Germinal center (tissue), 1 donor: ENCODE measurements around the gene IL16.
"Not testable (repeated sequence)": the region's sequence is repeated elsewhere in the genome, so short reads cannot be mapped to it uniquely, and the experiment has no call there.

Source experiments
- DNase-seq: peaks from one replicate; pipeline ENCODE4 v3.0.0; 2012; ENCODE audit warnings: mixed read lengths, low spot score

Gene IL16

DNA sequence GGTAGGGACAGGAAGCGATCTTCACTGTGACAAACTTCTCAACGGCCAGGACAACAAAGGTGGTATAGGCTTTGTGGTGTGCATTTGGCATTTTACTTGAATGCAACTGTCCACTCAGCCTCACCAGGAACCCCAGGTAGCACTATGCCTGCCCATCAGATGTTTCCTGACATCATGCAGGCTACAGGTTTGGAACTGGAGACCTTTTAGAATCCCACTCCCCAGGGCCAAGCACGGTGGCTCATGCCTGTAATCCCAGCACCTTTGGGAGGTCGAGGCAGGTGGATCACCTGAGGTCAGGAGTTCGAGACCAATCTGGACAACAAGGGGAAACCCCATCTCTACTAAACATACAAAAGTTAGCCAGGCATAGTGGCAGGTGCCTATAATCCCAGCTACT, 117.7 kb downstream of the IL16 start:
- DNase-seq: no peak

GRCh38 chr15:81315452-81316175, 118.9 kb downstream of the IL16 start:
- no peak for DNase-seq

GRCh38 chr15:81316267-81316666, 119.6 kb downstream of the IL16 start:
- no peak for DNase-seq

GRCh38 chr15:81317642-81318017, 121.0 kb downstream of the IL16 start:
- DNase-seq: no peak

GRCh38 chr15:81321667-81322066, 125.0 kb downstream of the IL16 start:
- no peak for DNase-seq

GRCh38 chr15:81322676-81323253, 126.1 kb downstream of the IL16 start:
- DNase-seq: no peak

DNA sequence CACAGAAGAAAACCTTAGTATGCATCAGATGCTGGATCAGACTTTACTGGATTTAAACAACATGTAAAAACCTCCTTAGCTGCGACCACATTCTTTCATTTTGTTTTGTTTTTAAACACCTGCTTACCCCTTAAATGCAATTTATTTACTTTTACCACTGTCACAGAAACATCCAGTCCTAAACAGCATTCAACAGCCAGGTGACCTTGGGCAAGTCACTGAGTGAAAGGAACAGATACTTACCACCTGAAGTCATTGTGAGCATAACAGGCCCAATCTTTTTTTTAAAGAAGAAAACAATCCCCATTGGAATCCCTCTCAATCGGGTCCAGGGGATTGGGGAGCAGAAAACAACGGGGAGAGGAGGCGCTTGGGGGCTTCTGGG, 126.9 kb downstream of the IL16 start:
- no peak for DNase-seq

DNA sequence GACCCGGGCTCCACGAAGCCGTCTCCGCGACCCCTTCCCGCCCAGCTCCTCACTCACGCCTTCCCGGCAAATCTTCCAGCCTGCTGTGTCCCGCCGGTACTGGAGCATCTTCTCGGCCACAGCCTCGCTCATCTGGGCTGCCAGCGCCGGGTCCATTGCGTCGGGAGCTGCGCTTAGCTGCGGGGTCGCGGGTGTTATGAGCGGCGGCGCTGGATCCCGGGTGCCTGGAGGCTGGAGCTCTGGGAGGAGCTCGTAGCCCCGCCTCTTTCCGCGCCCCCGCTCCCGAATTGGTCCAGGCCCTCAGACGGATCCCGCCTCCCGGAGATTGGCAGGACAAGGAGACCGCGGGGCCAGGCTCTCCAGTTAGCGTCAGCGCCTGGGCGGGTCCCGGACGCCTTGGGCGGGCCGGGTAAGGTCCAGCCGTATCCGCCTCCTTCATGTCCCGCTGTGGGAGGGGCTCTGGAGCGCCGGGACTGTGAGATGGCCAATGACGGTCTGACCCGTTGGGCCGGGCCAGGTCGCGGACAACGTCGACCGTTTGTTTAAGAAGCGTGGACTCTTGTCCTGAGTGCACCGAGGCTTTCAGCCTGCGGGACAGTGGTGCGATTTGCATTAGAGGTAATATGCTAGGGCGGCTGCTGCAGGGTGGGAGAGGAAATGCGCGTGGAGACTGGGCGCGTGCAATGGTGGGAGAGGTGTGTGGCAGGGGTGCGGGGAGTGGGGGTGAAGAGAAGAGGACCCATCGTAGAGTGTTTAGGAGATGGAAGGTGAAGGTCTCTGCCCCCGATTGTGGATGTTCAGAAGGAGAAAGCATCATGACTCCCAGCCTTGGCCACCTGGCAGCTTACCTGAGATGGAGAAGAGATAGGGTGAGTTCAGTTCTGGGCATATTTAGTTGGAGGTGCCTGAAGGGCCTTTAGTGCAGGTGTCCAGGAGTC, 127.5 kb downstream of the IL16 start, which contains the start of gene STARD5:
Gene STARD5 (minus strand): TSS at position 198 of the 938 bp plus-strand sequence. CDS start 42 bp downstream, at position 156.
- peak; percentile 95 for DNase-seq

- DNase-seq: no peak
Measured at GRCh38 chr15:81326466-81327212, 130.0 kb downstream of the IL16 start.

GRCh38 chr15:81327516-81327915, 130.8 kb downstream of the IL16 start:
- no peak for DNase-seq

DNA sequence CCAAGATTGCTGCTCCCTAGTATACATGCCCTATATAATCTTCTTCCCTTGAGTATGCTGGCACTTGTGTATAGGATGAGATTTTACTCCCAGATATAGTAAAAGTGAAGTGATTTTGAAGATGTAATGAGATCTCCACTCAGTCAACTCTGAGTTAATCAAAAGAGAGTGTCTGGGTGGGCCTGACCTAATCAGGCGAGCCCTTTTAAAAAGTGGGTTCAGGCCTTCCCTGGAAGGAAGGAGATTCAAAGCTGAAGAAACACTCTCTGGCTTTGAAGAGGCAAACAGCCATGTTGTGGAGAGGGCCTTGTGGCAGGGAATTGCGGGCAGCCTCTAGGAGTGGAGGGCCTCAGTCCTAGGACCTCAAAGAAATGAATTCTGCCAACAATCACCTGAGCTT, 132.8 kb downstream of the IL16 start:
- DNase-seq: no peak

GRCh38 chr15:81330366-81331090, 133.8 kb downstream of the IL16 start:
- no peak for DNase-seq

DNA sequence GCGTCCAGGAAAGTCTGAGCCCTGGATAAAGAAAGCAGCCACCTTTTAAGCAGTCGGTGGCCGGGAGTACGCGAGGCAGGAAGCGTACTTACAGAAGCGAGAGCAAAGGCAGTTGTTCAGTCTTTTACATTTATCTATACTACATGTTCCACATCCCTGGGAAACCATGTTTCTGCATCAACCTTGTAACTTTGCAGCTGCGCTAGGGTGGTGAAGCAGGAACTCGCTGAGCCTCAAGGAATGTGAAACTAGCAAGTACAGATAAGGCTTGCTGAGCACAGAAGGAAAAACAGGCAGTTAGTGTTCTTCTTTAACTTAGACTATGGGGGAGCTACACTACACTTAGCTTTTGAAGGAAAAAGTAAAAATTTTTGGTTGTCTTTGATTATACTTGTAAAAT, 134.5 kb downstream of the IL16 start:
- not testable (repeated sequence) for DNase-seq

DNA sequence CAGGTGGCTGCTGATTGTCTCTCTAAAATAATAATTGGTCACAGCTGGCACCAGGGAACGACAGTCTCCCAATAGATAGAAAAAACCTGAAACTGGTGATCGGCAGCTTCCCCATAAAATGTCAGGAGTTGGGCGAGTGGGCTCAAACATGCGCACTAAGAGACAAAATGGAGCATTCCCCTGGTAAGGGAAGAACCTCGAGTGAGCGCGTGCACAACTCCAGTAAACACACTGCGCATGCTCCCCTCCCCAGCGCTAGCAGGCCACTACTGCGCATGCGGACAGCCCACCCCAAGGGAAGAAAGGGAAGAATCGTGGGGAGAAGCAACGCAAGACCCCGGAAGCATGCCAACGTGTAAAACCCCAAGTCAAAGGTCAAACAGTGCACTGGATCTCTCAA, 134.9 kb downstream of the IL16 start:
- no peak for DNase-seq

DNA sequence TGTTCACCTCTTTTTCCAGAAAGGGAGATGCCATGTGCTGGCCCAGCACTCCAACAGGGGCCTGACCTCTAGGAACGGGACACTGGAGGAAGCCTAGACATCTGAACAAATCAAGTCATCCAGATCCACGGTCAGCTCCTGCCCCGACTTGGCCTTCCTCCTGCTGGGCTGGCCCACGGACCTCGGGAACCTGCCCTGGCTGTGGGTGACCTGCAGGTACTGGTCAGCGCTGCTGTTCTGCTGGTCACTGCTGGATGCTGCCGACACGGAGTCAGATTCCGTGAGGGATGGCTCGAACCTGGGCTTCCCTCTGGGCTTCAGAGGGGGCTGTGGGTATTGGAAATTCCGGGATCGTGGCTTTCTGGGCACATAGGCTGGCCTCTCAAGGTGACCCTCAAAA, 135.6 kb downstream of the IL16 start:
- DNase-seq: no peak

DNA sequence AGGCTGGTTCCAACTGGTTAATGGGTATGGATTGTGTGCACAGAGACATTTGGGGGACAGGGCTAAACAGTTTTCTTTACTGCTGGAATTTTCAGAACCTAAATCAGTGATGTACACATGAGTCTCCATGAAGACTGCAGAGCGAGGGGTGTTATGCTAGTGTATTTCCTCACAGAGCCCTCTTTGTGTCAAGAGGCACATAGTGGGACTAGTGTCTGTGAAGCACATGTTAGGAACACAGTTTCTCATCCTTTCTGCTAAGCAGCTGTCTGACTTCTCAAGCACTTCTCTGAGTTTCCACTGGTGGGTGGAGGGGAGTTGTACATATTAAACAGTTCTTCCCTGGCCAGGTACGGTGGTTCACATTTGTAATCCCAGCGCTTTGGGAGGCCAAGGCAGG, 136.7 kb downstream of the IL16 start:
- DNase-seq: no peak

DNA sequence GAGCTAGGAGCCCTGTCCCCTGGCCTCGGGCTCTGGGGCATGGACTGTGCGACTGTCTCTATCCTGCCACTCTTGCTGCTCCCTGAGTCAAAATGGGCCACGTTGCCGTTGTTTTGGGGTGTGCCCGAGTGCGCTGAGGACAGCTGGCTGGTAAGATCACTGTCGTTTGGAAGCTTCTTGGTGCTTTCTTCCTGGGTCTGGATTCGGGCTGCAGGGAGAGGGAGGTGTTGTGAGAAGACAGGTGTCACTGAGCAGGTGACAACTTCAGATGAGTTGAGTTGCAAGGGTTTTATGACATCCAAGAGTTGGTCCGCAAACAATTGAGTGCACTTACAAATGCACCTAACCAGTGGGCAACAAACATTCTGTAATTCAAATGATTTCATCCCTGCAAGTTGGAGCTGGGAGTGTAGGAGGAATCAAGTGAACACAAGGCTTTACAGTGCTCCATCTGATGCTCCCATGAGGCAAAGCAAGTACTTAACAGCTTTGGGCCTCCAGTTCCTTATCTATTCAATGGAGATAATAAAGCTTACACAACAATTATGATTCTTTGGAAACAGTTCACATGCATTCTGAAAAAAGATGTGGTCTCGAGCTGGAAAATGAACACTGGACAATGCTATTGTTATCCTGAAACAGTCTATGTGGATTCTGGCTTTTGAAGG, 138.2 kb downstream of the IL16 start:
- DNase-seq: no peak

DNA sequence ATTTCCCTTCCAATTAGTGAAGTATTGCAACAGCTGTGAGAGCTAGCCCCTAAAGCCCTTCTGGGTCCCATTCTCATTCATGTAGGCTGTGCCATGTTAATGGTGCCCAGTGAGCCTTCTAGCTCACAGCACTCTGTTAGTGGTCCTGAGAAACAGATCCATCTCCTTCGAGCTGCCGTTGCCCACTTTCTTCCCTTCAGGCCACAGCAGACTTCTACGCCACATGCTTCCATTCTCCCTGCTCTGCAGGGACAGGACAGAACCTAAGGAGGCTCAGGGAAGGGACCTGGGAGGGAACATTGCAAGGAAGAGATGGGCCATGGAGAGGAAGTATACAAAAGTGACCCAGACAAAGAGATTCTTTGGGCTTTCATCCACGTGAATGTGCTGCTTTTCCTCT, 139.0 kb downstream of the IL16 start:
- no peak for DNase-seq

DNA sequence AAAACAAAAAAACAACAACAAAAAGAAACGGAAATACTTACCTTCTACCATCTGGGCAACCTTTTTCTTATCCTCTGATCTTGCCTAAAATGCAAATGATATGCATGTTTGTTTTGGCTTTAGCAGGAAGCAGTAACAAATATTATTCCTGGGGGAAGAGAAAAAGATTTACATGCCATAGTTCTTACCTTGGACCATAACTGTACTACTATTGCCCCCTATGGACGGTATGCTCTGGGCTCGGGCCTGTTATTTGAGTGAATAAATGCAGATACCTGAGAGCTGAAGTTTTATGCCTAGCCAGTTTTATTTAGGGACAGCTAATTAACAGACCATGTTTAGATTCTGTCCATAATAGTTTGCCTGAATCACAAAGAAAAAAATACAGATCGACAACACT, 139.9 kb downstream of the IL16 start:
- peak; percentile 37 for DNase-seq

DNA sequence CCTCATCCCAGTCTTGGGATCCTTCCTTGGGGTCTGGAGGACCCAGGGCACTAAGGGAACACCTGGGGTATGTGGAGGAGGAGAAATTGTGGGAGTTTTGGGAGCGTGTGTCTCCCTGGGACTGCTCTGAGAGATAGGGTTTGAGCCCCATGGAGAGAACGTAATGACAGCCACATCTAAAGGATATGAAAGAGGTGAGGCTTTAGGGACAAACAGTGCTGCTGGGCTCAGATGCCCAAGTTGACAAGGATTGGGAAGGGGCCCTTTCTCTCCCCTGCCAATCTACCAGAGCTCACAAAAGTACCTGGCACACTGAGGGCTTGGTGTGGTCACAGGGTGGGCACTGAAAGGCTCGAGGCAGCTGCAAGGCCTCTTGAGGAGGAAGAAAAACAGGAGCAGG, 140.6 kb downstream of the IL16 start:
- DNase-seq: no peak

GRCh38 chr15:81337713-81338157, 141.1 kb downstream of the IL16 start:
- DNase-seq: no peak
